Activated T-cell treated with anti-CD3 and anti-CD28 coated beads for 1 hour (primary cell): ENCODE measurements around the gene SLC9A9.

Experiments
- DNase-seq: peaks from one replicate; pipeline ENCODE4 v3.0.0-alpha.2; 2020; ENCODE audit warnings: low read depth

The SLC9A9 gene

GRCh38 chr3:143413372-143413771 is 434.9 kb downstream of the SLC9A9 start:
- DNase-seq = no peak

- no peak for DNase-seq
Observed at GRCh38 chr3:143412084-143412483, 436.2 kb downstream of the SLC9A9 start.

GRCh38 chr3:143410259-143410658 is 438.0 kb downstream of the SLC9A9 start:
- DNase-seq = no peak

GRCh38 chr3:143408771-143409170 is 439.5 kb downstream of the SLC9A9 start:
- DNase-seq = no peak

GRCh38 chr3:143402602-143403001 is 445.7 kb downstream of the SLC9A9 start:
- DNase-seq = no peak

GRCh38 chr3:143396790-143397189 is 451.5 kb downstream of the SLC9A9 start:
- DNase-seq = no peak

GRCh38 chr3:143389388-143389787 is 458.9 kb downstream of the SLC9A9 start:
- DNase-seq = no peak

GRCh38 chr3:143387425-143387824 is 460.8 kb downstream of the SLC9A9 start:
- no peak for DNase-seq

GRCh38 chr3:143384076-143384475 is 464.2 kb downstream of the SLC9A9 start:
- no peak for DNase-seq

- no peak for DNase-seq
Observed at GRCh38 chr3:143383421-143383820, 464.8 kb downstream of the SLC9A9 start.

GRCh38 chr3:143382816-143383215 is 465.5 kb downstream of the SLC9A9 start:
- DNase-seq = no peak

- no peak for DNase-seq
Observed at GRCh38 chr3:143380449-143380848, 467.8 kb downstream of the SLC9A9 start.

- DNase-seq = no peak
Observed at GRCh38 chr3:143375698-143376097, 472.6 kb downstream of the SLC9A9 start.

- no peak for DNase-seq
Observed at GRCh38 chr3:143367171-143367570, 481.1 kb downstream of the SLC9A9 start.

GRCh38 chr3:143366672-143367071 is 481.6 kb downstream of the SLC9A9 start:
- no peak for DNase-seq

GRCh38 chr3:143363949-143364348 is 484.3 kb downstream of the SLC9A9 start:
- DNase-seq = no peak

- DNase-seq = no peak
Observed at GRCh38 chr3:143363276-143363675, 485.0 kb downstream of the SLC9A9 start.

GRCh38 chr3:143362115-143362991 is 485.9 kb downstream of the SLC9A9 start:
- DNase-seq = no peak

- no peak for DNase-seq
Observed at GRCh38 chr3:143361589-143361988, 486.7 kb downstream of the SLC9A9 start.

- DNase-seq = no peak
Observed at GRCh38 chr3:143360244-143360643, 488.0 kb downstream of the SLC9A9 start.

GRCh38 chr3:143358793-143359491 is 489.3 kb downstream of the SLC9A9 start:
- no peak for DNase-seq

GRCh38 chr3:143358155-143358792 is 490.0 kb downstream of the SLC9A9 start:
- DNase-seq = no peak

- DNase-seq = no peak
Observed at GRCh38 chr3:143357700-143358099, 490.6 kb downstream of the SLC9A9 start.
